ENCODE data around the gene UNC5C.
A peak's percentile ranks its signal among the peaks of the same experiment; 100 is the strongest.

Gene UNC5C

DNA sequence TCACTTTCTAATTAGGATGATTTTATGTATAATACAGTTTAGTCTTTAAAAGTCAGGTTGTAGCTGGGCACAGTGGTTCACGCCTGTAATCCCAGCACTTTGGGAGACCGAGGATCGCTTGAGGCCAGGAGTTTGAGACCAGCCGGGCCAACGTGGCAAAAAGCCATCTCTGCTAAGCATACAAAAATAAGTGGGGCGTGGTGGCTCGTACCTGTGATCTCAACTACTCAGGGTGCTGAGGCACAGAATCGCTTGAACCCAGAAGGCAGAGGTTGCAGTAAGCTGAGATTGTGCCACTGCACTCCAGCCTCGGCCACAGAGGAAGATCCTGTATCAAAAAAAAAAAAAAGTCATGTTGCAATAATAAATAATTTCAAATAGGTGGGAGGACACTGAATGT, 426.8 kb downstream of the UNC5C start:
- no peak overlapping the region for H3K23ac ChIP-seq (ENCODE audit: low read length)
- no peak overlapping the region for H3K27ac ChIP-seq (ENCODE audit: low read depth, low read length)
- H2AK5ac ChIP-seq (ENCODE audit: low read length): no peak overlapping the region
- H3K9me3 ChIP-seq (ENCODE audit: insufficient read depth, low read depth, low read length): no peaks in the 10 kb centered on the region
- H4K91ac ChIP-seq (ENCODE audit: low read depth, low read length): no peak overlapping the region
- no peak overlapping the region for H3K9ac ChIP-seq (ENCODE audit: low read length)
- H3K4ac ChIP-seq (ENCODE audit: low read depth, low read length): no peak overlapping the region
- no peak overlapping the region for H3K18ac ChIP-seq (ENCODE audit: low read length)
- no peak overlapping the region for H3K14ac ChIP-seq (ENCODE audit: low read length)
- no peaks in the 10 kb centered on the region for H3K79me2 ChIP-seq (ENCODE audit: control insufficient read depth, insufficient read depth, low read length, poor library complexity)
- H2BK12ac ChIP-seq (ENCODE audit: low read length): no peak overlapping the region
- no CpG with 5 or more reads among the region's 9 CpGs for WGBS (ENCODE audit: extremely low coverage, insufficient coverage, insufficient read length)
- H2BK5ac ChIP-seq (ENCODE audit: low read depth, low read length, poor library complexity): no peak overlapping the region
- H4K12ac ChIP-seq (ENCODE audit: low read depth, low read length): no peak overlapping the region
- peaks cover 2% of the 10 kb centered on the region for H3K79me1 ChIP-seq (ENCODE audit: low read length)
- no peak overlapping the region for H3K4me3 ChIP-seq (ENCODE audit: low read depth, low read length)
- no peak for DNase-seq
- H3K27me3 ChIP-seq (ENCODE audit: insufficient read depth, low read length): no peaks in the 10 kb centered on the region
- H4K8ac ChIP-seq (ENCODE audit: low read depth, low read length): no peak overlapping the region
- H2AFZ ChIP-seq (ENCODE audit: insufficient read depth, low read length, poor library complexity): no peak overlapping the region
- no peaks in the 10 kb centered on the region for H3K36me3 ChIP-seq (ENCODE audit: control insufficient read depth in 1 of 2, insufficient read depth in 2 of 2, low read length in 2 of 2)
- no peak overlapping the region for H2BK120ac ChIP-seq (ENCODE audit: insufficient read depth, low read length, poor library complexity)
- peaks cover 3 to 4% of the 10 kb centered on the region in 2 experiments for H3K4me1 ChIP-seq (ENCODE audit: control insufficient read depth in 1 of 2, insufficient read depth in 2 of 2, low read length in 2 of 2)
- H3K4me2 ChIP-seq (ENCODE audit: low read length): no peak overlapping the region

DNA sequence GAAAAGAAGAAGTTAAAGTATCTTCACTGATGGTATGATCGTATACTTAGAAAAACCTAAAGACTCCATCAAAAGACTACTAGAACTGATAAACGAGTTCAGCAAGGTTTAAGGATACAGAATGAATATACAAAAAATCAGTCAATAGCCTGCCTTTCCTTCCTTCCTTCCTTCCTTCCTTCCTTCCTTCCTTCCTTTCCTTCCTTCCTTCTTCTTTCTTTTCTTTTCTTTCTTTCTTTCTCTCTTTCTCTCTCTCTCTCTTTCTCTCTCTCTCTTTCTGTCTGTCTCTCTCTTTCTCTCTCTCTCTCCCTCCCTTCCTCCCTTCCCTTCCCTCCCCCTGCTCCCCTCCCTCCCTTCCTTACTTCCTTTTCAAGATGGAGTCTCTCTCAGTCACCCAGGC, 428.3 kb downstream of the UNC5C start:
- H3K9me3 ChIP-seq (ENCODE audit: insufficient read depth, low read depth, low read length): no peaks in the 10 kb centered on the region
- H3K23ac ChIP-seq (ENCODE audit: low read length): no peak overlapping the region
- no peak overlapping the region for H4K12ac ChIP-seq (ENCODE audit: low read depth, low read length)

DNA sequence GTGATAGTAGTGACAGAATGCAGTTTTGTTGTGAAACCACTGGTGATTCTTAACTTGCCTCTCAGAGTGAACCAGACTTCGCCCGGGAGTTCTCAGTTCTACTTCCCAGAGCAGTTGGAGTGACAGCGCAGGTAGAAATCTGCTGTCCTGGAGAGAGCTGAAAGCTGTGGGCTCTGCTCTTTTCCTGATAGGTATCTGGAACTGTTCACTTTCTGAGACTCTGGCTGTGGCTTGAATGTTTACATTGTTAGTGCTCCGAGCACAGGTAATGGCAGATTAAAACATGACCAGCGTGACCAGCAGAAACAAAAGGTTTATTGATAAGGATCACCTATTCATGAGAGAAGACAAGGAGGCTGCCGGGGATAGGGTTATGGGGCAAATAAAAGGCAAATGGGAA, 430.3 kb downstream of the UNC5C start:
- H4K91ac ChIP-seq (ENCODE audit: low read depth, low read length): no peak overlapping the region
- H3K14ac ChIP-seq (ENCODE audit: low read length): no peak overlapping the region
- peak; percentile 11 to 36 for DNase-seq
- peak overlapping the region; percentile 22 for H3K27ac ChIP-seq (ENCODE audit: low read depth, low read length)
- no peak overlapping the region for H4K8ac ChIP-seq (ENCODE audit: low read depth, low read length)
- H3K18ac ChIP-seq (ENCODE audit: low read length): no peak overlapping the region
- H3K79me1 ChIP-seq (ENCODE audit: low read length): peaks cover 2% of the 10 kb centered on the region
- H3K4me2 ChIP-seq (ENCODE audit: low read length): peak overlapping the region; percentile 35
- no peak overlapping the region for H4K12ac ChIP-seq (ENCODE audit: low read depth, low read length)
- H2AFZ ChIP-seq (ENCODE audit: insufficient read depth, low read length, poor library complexity): no peak overlapping the region
- no peaks in the 10 kb centered on the region for H3K9me3 ChIP-seq (ENCODE audit: insufficient read depth, low read depth, low read length)
- no peak overlapping the region for H3K9ac ChIP-seq (ENCODE audit: low read length)
- no CpG with 5 or more reads among the region's 6 CpGs for WGBS (ENCODE audit: extremely low coverage, insufficient coverage, insufficient read length)
- no peaks in the 10 kb centered on the region for H3K36me3 ChIP-seq (ENCODE audit: control insufficient read depth in 1 of 2, insufficient read depth in 2 of 2, low read length in 2 of 2)
- H3K23ac ChIP-seq (ENCODE audit: low read length): no peak overlapping the region
- no peaks in the 10 kb centered on the region for H3K79me2 ChIP-seq (ENCODE audit: control insufficient read depth, insufficient read depth, low read length, poor library complexity)
- H3K4me3 ChIP-seq (ENCODE audit: low read depth, low read length): no peak overlapping the region
- peaks cover 3 to 4% of the 10 kb centered on the region in 2 experiments for H3K4me1 ChIP-seq (ENCODE audit: control insufficient read depth in 1 of 2, insufficient read depth in 2 of 2, low read length in 2 of 2)
- no peak overlapping the region for H2BK5ac ChIP-seq (ENCODE audit: low read depth, low read length, poor library complexity)
- H2AK5ac ChIP-seq (ENCODE audit: low read length): no peak overlapping the region
- H2BK12ac ChIP-seq (ENCODE audit: low read length): no peak overlapping the region
- H3K4ac ChIP-seq (ENCODE audit: low read depth, low read length): no peak overlapping the region
- H3K27me3 ChIP-seq (ENCODE audit: insufficient read depth, low read length): no peaks in the 10 kb centered on the region
- H2BK120ac ChIP-seq (ENCODE audit: insufficient read depth, low read length, poor library complexity): no peak overlapping the region

More for the DNA sequence above, 428.3 kb downstream of the UNC5C start:
- no peaks in the 10 kb centered on the region for H3K27me3 ChIP-seq (ENCODE audit: insufficient read depth, low read length)
- H3K4me2 ChIP-seq (ENCODE audit: low read length): no peak overlapping the region
- H4K8ac ChIP-seq (ENCODE audit: low read depth, low read length): no peak overlapping the region
- no peak overlapping the region for H3K4ac ChIP-seq (ENCODE audit: low read depth, low read length)
- no peak overlapping the region for H3K27ac ChIP-seq (ENCODE audit: low read depth, low read length)
- H2AFZ ChIP-seq (ENCODE audit: insufficient read depth, low read length, poor library complexity): no peak overlapping the region
- H2AK5ac ChIP-seq (ENCODE audit: low read length): no peak overlapping the region
- no CpG with 5 or more reads among the region's 2 CpGs for WGBS (ENCODE audit: extremely low coverage, insufficient coverage, insufficient read length)
- DNase-seq: no peak
- H3K14ac ChIP-seq (ENCODE audit: low read length): no peak overlapping the region
- H2BK12ac ChIP-seq (ENCODE audit: low read length): no peak overlapping the region
- H3K36me3 ChIP-seq (ENCODE audit: control insufficient read depth in 1 of 2, insufficient read depth in 2 of 2, low read length in 2 of 2): no peaks in the 10 kb centered on the region
- H3K9ac ChIP-seq (ENCODE audit: low read length): no peak overlapping the region
- no peak overlapping the region for H3K4me3 ChIP-seq (ENCODE audit: low read depth, low read length)
- H2BK120ac ChIP-seq (ENCODE audit: insufficient read depth, low read length, poor library complexity): no peak overlapping the region
- H3K79me1 ChIP-seq (ENCODE audit: low read length): peaks cover 2% of the 10 kb centered on the region
- H4K91ac ChIP-seq (ENCODE audit: low read depth, low read length): no peak overlapping the region
- no peak overlapping the region for H3K18ac ChIP-seq (ENCODE audit: low read length)
- peaks cover 3 to 4% of the 10 kb centered on the region in 2 experiments for H3K4me1 ChIP-seq (ENCODE audit: control insufficient read depth in 1 of 2, insufficient read depth in 2 of 2, low read length in 2 of 2)
- no peaks in the 10 kb centered on the region for H3K79me2 ChIP-seq (ENCODE audit: control insufficient read depth, insufficient read depth, low read length, poor library complexity)
- H2BK5ac ChIP-seq (ENCODE audit: low read depth, low read length, poor library complexity): no peak overlapping the region

DNA sequence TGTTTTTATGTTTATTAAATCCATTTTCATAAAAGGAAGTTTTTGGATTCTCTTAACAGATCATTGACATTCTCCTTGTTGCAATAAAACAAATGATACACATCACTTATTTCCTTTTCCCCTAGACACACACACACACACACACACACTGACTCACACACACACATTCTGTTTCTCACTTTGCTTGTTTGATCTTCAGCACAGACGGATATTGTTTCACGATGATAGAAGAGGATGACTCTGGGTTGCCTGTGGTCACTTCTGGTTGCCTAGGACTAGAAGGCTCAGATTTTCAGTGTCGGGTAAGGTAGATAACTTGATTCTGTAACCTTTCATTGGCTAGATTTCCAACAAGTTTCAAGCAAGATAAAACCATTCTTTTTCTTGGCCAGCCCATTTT, 434.3 kb downstream of the UNC5C start:
- Histone ChIP-seq H3K18ac (ENCODE audit: low read length) (no peak overlapping the region), H2AK5ac (ENCODE audit: low read length) (no peak overlapping the region), H3K27me3 (ENCODE audit: insufficient read depth, low read length) (no peaks in the 10 kb centered on the region), H3K79me2 (ENCODE audit: control insufficient read depth, insufficient read depth, low read length, poor library complexity) (no peaks in the 10 kb centered on the region), H3K23ac (ENCODE audit: low read length) (no peak overlapping the region), H3K4me1 (ENCODE audit: control insufficient read depth in 1 of 2, insufficient read depth in 2 of 2, low read length in 2 of 2) (peaks cover 3 to 4% of the 10 kb centered on the region in 2 experiments), H2BK5ac (ENCODE audit: low read depth, low read length, poor library complexity) (no peak overlapping the region), H3K4ac (ENCODE audit: low read depth, low read length) (no peak overlapping the region), H4K8ac (ENCODE audit: low read depth, low read length) (no peak overlapping the region), H3K79me1 (ENCODE audit: low read length) (peaks cover 2% of the 10 kb centered on the region), H4K91ac (ENCODE audit: low read depth, low read length) (no peak overlapping the region), H2BK12ac (ENCODE audit: low read length) (no peak overlapping the region), H4K12ac (ENCODE audit: low read depth, low read length) (no peak overlapping the region), H3K36me3 (ENCODE audit: control insufficient read depth in 1 of 2, insufficient read depth in 2 of 2, low read length in 2 of 2) (no peaks in the 10 kb centered on the region), H3K4me2 (ENCODE audit: low read length) (no peak overlapping the region), H3K9me3 (ENCODE audit: insufficient read depth, low read depth, low read length) (no peaks in the 10 kb centered on the region), H2BK120ac (ENCODE audit: insufficient read depth, low read length, poor library complexity) (no peak overlapping the region), H3K14ac (ENCODE audit: low read length) (no peak overlapping the region), H3K4me3 (ENCODE audit: low read depth, low read length) (no peak overlapping the region), H3K27ac (ENCODE audit: low read depth, low read length) (no peak overlapping the region), H2AFZ (ENCODE audit: insufficient read depth, low read length, poor library complexity) (no peak overlapping the region), H3K9ac (ENCODE audit: low read length) (no peak overlapping the region)
- DNase-seq: no peak
- WGBS (ENCODE audit: extremely low coverage, insufficient coverage, insufficient read length): no CpG with 5 or more reads among the region's 3 CpGs
